HG03139 (cell line): ENCODE measurements around the gene IGSF22.
"Not testable (repeated sequence)": the region's sequence is repeated elsewhere in the genome, so short reads cannot be mapped to it uniquely, and the experiment has no call there.

Source experiments
- ATAC-seq: cut with Tn5 transposase; IDR thresholded peaks from one replicate; pipeline ENCODE4 v1.9.1; 2021; ENCODE audit not compliant: unreplicated experiment

IGSF22 gene

DNA sequence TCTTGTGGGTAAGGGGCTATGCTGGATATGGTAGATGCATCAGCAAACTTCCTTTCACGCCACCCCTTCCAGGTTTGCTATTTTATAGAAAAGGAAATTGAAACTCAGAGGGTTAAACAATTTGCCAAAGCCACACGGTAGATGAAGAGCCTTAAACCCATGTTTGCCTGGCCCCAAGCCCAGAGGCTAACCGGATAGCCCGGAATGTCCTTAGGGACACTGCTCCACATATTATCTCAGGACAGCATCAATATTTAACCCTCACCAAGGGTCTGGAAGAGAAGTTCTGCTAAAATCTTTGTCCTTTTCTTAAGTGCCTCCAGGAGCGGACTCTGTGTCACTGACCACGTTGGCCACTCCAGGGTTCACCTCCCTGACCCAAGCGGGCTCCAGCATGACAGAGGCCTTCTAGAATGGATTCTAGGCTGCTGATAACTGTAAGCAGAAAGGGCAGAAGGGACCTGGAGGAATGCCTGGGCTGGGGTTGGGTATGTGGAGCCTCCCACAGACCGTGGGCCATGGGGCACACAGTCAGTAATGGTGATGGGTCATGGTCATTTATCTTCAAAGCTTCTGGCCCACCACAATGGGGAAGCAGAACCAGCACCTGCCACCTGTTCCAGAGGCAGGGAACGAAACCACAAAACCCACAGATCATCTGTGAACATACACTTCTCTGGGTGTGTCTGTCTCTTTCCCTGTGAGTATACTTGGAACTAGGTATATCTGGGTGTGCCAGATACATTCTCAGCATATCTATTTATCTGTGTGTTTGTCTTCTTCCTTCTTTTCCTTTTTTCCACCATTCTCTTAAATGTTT is 32.8 kb downstream of the IGSF22 start:
- no peak for ATAC-seq

DNA sequence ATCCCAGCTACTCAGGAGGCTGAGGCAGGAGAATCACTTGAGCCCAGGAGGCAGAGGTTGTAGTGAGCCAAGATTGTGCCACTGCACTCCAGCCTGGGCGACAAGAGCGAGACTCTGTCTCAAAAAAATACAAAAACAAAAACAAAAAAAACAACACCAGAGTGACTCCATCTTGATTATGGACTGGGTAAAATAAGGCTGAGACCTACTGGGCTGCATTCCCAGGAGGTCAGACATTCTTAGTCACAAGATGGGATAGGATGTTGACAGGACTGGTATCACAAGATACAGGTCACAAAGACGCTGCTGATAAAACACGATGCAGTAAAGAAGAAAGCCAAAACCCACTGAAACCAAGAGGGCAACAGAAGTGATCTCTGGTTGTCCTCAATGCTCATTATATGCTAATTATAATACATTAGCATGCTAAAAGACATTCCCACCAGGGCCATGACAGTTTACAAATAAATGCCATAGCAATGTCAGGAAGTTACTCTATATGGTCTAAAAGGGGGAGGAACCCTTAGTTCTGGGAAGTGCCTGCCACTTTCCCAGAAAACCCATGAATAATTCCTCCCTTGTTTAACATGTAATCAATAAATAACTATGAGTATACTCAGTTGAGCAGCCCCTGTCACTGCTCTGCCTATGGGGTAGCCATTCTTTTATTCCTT is 34.4 kb downstream of the IGSF22 start:
- ATAC-seq: not testable (repeated sequence)

DNA sequence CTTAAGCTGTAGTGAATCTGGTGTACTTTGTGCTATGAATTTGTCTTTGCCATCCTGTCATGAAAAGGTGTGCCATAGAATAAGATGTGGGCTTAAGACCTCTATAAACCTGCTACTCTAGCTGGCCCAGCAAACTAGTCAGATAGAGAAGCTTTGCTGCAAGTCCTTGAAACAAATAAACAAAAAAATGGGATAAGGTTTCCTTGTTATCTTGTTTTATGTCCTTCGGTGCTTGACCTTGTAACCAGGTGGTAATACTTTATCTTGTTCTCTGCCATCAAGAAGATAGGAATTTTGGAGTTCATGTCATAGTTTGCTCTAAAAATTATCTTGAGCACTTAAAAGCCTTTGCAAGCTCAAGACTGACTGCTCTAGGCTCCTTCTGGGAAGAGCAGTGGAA is 41.7 kb downstream of the IGSF22 start:
- no peak for ATAC-seq

DNA sequence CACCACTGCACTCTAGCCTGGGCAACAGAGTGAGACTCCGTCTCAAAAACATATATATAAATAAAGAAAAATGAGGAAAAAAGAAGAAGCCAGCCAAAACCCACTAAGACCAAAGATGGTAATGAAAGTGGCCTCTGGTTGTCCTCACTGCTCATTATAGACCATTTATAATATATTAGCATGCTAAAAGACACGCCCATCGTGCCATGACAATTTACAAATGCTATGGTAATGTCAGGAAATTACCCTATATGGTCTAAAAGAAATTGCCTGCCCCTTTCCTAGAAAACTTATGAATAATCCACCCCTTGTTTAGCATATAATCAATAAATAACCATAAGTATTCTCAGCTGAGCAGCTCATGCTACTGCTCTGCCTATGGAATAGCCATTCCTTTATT is 43.5 kb downstream of the IGSF22 start:
- no peak for ATAC-seq

DNA sequence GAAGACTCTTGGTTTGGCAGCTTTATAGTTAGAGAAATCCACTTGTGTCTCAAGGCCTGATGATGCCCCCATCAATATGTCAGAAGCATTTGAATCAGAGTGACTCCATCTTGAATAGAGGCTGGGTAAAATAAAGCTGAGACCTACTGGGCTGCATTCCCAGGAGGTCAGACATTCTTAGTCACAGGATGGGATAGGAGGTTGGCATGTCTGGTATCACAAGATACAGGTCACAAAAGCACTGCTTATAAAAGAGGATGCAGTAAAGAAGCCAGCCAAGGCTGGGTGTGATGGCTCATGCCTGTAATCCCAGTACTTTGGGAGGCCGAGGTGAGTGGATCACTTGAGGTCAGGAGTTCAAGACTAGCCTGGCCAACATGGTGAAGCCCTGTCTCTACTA is 44.0 kb downstream of the IGSF22 start:
- ATAC-seq: not testable (repeated sequence)

DNA sequence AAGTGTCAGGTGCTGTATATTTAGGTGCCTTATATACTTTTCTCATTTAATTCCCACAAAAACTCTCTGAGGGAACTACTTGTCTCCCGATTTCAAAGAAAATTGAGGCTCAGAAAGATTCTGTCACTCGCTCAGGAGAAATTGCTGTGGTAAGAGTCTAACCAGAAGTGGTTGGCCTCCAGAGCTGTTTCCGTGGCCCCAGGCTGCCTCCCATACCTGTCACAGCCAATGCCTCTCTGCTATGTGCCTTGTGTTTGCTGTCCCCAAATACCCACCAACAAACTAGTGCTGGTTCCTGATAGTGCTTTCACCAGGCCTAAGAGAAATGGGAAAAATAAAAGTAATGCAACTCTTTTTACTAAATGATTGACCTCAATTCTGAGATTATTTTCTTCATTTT is 48.4 kb downstream of the IGSF22 start:
- no peak for ATAC-seq

DNA sequence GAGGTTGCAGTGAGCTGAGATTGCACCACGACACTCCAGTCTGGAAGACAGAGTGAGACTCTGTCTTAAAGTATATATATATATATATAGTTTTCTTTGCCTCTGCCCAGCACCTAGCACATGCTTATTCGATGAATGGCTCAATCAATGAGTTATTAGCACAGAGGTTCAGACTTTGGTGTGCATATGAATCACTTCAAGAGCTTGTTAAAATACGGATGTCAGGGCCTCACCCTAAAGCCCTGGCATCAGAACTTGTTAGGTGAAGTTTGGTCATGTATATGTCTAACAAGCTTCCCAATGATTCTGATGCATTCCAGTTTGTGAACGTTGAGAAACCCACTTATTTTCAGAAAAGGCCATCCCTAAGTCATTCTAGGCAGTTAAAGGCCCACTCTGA is 49.2 kb downstream of the IGSF22 start:
- ATAC-seq: no peak

DNA sequence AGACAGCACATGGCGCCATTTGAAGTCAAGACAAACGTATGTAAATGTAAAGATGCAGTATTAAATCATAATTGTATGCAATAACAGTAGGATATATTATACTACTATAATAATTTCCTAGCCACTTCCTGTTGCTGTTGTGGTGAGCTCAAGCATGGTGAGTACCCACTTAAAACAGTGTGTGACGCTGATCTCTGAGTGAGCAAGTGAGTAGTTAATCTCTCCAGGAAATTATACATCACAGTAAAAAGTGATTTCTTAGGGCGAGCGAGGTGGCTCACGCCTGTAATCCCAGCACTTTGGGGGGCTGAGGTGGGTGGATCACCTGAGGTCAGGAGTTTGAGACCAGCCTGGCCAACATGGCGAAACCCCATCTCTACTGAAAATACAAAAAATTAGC is 53.8 kb downstream of the IGSF22 start:
- not testable (repeated sequence) for ATAC-seq

DNA sequence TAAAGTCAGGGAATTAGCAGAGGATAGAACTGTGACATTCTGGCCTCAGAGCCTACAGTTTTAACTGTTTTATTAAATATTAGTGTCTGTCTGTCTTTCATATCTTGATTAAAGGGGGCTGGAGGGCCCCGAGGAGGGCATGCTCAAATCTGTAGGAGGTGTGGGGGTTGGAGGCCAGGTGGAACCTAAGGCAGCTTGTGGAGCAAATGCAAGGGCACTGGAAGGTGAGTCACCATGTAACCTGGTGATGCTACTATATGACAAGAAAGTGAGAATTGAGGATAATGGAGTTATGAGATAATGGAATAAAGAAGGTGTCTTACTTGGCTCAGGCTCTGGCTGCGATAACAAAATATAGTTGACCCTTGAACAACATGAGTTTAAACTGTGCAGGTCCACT is 54.7 kb downstream of the IGSF22 start:
- no peak for ATAC-seq

DNA sequence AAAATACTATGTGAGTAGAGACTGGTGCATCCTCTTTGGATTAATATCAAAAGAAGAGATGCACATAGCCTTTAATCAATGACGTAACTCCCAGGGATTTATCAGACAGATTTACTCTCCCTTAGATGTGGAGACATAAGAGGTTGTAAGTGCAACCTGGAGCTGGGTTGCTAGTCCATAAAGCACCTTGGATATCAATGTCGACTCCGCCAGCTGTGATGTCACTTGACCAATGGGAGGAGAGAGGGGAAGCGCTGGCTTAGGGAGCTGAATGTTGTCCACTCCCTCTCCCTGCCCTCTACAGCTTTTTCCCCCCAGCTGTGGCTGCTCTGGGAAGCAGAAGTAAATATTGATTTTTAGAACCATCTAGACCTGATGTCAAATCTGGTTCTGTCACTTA is 56.3 kb downstream of the IGSF22 start:
- ATAC-seq: no peak

DNA sequence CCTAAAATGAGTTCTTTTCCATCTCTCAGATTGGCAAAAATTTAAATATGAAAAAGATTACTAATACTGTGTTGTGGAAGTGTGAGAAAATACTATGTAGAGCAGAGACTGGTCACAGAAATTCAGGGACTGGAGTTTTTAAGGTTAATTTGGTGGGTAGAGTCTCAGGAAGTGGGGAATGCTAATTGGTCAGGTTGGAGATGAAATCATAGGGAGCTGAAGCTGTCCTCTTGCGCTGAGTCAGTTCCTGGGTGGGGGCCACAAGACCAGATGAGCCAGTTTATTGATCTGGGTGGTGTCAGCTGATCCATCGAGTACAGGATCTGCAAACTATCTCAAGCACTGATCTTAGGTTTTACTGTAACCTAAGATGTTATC is 56.8 kb downstream of the IGSF22 start:
- no peak for ATAC-seq

DNA sequence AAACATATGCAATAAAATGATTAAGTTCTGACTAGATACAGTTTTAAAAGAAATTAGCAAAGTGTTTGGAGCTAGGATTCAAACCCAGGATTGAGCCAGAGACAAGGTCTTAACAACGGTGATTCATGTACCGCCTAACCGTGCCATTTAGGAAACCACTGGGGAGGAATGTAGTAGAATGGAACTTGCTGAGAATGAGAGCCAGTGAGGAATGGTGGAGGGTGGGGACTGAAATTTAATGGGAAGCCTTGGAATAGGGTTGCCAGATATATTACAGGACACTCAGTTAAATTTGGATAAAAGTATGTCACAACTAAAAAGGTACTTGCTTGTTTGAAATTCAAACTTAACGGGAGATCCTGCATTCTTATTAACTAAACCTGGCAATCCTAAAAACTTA is 57.9 kb downstream of the IGSF22 start:
- ATAC-seq: no peak

DNA sequence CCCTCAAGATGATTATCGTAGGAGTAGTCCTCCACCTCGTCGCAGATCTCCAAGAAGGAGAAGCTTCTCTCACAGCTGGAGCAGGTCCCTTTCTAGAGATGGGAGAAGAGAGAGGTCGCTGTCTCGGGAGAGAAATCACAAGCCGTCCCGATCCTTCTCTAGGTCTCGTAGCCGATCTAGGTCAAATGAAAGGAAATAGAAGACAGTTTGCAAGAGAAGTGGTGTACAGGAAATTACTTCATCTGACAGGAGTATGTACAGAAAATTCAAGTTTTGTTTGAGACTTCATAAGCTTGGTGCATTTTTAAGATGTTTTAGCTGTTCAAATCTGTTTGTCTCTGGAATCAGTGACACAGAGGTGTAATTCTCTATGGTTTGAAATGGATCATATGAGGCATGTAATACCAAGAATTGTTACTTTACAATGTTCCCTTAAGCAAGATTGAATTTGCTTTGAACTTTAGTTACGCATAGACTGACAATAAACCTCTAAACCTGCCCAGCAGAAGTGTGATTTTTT is 60.6 kb downstream of the IGSF22 start:
- not testable (repeated sequence) for ATAC-seq

DNA sequence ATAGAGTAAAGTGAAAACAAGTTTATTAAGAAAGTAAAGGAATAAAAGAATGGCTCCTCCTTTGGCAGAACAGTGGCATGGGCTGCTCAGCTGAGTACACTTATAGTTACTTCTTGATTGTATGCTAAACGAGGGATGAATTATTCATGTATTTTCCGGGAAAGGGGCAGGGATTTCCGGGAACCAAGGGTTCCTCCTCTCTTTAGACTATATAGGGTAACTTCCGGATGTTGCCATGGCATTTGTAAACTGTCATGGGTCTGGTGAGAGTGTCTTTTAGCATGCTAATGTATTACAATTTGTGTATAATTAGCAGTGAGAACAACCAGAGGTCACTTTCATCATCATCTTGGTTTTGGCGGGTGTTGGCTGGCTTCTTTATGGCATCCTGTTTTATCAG is 68.3 kb downstream of the IGSF22 start:
- ATAC-seq: no peak
